Vagina (tissue), 2 donors: ENCODE measurements around the gene ADSS2.

ENCODE experiments used
- POLR2A ChIP-seq, 2 donors: fragments of 450-650 bp; IDR thresholded peaks; one replicate each; pipeline ENCODE4 v1.6.1; 2017; ENCODE audit warnings: antibody characterized with exemption in 2 of 2, mild to moderate bottlenecking in 2 of 2, moderate library complexity in 2 of 2
- POLR2AphosphoS5 ChIP-seq, 2 donors: sonication (generic); formaldehyde crosslinking; IDR thresholded peaks; one replicate each; pipeline ENCODE4 v1.9.0; 2017; ENCODE audit warnings: antibody characterized with exemption in 2 of 2, mild to moderate bottlenecking in 2 of 2, low read depth in 1 of 2; ENCODE audit not compliant: insufficient read depth in 1 of 2
- TF ChIP-seq, protein P1 (sequence below), 3 experiments: fragments of 450-650 bp in 2 of 3; fragments of 200-600 bp in 1 of 3; sonication (generic) in 1 of 3; IDR thresholded peaks; one replicate each; pipeline ENCODE4 v1.5.1; 2017 to 2019; ENCODE audit warnings: antibody characterized with exemption in 3 of 3, mild to moderate bottlenecking in 2 of 3, moderate library complexity in 2 of 3

DNA sequence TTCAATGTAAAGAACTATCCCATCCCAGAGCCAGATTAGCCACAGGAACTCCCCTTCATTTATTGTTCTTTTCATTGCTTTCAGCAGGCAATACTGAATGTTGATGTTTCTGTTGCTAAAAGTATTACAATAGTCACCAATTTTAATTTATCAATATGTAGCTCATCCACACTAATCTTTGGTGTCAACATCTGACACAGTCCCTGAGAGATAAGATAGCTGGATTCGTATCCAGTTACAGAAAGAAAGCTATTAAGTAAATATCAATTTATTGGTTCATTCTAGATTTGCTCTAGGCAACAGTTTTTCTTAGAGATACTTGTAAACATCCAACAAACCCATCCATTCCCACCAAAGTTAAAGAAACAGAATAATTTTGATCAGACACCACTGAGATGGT lies 4.7 kb downstream of the ADSS2 start:
- TF ChIP-seq, protein P1, sequence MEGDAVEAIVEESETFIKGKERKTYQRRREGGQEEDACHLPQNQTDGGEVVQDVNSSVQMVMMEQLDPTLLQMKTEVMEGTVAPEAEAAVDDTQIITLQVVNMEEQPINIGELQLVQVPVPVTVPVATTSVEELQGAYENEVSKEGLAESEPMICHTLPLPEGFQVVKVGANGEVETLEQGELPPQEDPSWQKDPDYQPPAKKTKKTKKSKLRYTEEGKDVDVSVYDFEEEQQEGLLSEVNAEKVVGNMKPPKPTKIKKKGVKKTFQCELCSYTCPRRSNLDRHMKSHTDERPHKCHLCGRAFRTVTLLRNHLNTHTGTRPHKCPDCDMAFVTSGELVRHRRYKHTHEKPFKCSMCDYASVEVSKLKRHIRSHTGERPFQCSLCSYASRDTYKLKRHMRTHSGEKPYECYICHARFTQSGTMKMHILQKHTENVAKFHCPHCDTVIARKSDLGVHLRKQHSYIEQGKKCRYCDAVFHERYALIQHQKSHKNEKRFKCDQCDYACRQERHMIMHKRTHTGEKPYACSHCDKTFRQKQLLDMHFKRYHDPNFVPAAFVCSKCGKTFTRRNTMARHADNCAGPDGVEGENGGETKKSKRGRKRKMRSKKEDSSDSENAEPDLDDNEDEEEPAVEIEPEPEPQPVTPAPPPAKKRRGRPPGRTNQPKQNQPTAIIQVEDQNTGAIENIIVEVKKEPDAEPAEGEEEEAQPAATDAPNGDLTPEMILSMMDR (IDR thresholded peaks at IDR 0.05), result no peak
- no peak for TF ChIP-seq POLR2A (IDR thresholded peaks at IDR 0.05)
- no peak for TF ChIP-seq POLR2AphosphoS5 (IDR thresholded peaks at IDR 0.05; ENCODE audit: insufficient read depth in 1 of 2, low read depth in 1 of 2)
